HepG2 (cell line): Measurements from ENCODE around the gene CMIP. TPM values are rescaled to one million over a fixed set of nuclear protein-coding genes. Genes with fewer than 3 reads are reported as not detected.
A peak's percentile ranks its signal among the peaks of the same experiment; 100 is the strongest.

Experiments
- KLF16 ChIP-seq, 2 experiments: sonication (generic) in 1 of 2; formaldehyde crosslinking in 1 of 2; IDR thresholded peaks; 2 replicates each; pipeline versions ENCODE4 v1.6.1 to v1.8.0; 2016 to 2023; ENCODE audit warnings: missing genetic modification reagents in 2 of 2, missing compliant biosample characterization in 1 of 2
- KLF6 ChIP-seq: IDR thresholded peaks from 2 replicates; pipeline ENCODE4 v1.8.0; 2016; ENCODE audit warnings: missing biosample characterization, missing genetic modification reagents
- KMT2A ChIP-seq: sonication (generic); formaldehyde crosslinking; IDR thresholded peaks from 2 replicates; pipeline ENCODE4 v1.4.0; 2020; ENCODE audit warnings: missing genetic modification reagents
- NFYC ChIP-seq: IDR thresholded peaks from 2 replicates; pipeline ENCODE4 v1.6.1; 2016; ENCODE audit warnings: missing genetic modification reagents, missing compliant biosample characterization
- SMC3 ChIP-seq: IDR thresholded peaks from 2 replicates; pipeline ENCODE4 v1.6.1; 2011; ENCODE audit warnings: low read length, improper control_type of control experiment
- ZNF12 ChIP-seq: sonication (generic); formaldehyde crosslinking; IDR thresholded peaks from 2 replicates; pipeline ENCODE4 v1.5.0; 2020; ENCODE audit warnings: missing genetic modification reagents
- ZNF547 ChIP-seq: sonication (generic); formaldehyde crosslinking; IDR thresholded peaks from 2 replicates; pipeline ENCODE4 v1.5.1; 2020; ENCODE audit warnings: mild to moderate bottlenecking, missing genetic modification reagents
- ZNF768 ChIP-seq: sonication (generic); formaldehyde crosslinking; IDR thresholded peaks from 2 replicates; pipeline ENCODE4 v1.4.0; 2020; ENCODE audit warnings: missing genetic modification reagents
- polyA plus RNA-seq, 8 experiments: library from polyadenylated mRNA; depleted of rRNA in 3 of 8; stranded (reverse) in 7 of 8; unstranded in 1 of 8; fragments of >200 nt; fragmentation: Illumina TruSeq in 4 of 8; extraction: Trizol in 4 of 8; gene quantifications; 2 replicates each; pipeline versions ENCODE4 v1.2.1 to v1.2.3, GENCODE V29; 2011 to 2016; ENCODE audit warnings: low read depth in 4 of 8, missing spikeins in 1 of 8, mixed read lengths in 1 of 8; ENCODE audit not compliant: insufficient read depth in 1 of 8
- total RNA-seq, 5 experiments: library from RNA; depleted of rRNA; stranded (reverse); fragments of >200 nt; fragmentation: Illumina TruSeq; extraction: Trizol; gene quantifications; 2 replicates each; pipeline ENCODE4 v1.2.3, GENCODE V29; 2016; ENCODE audit warnings: low read depth in 1 of 5
- TF ChIP-seq, protein P1 (sequence below): sonication (generic); formaldehyde crosslinking; IDR thresholded peaks from 2 replicates; pipeline ENCODE4 v1.4.0; 2020; ENCODE audit warnings: missing genetic modification reagents
- TF ChIP-seq, protein P2 (sequence below), 2 experiments: sonication (generic) in 1 of 2; formaldehyde crosslinking in 1 of 2; IDR thresholded peaks; 2 replicates each; pipeline versions ENCODE4 v1.6.1 to v1.9.0; 2014 to 2022; ENCODE audit warnings: antibody characterized with exemption in 1 of 2, borderline replicate concordance in 1 of 2, inconsistent platforms in 1 of 2, low read depth in 1 of 2, missing genetic modification reagents in 1 of 2
- TF ChIP-seq, protein P3 (sequence below): sonication (generic); formaldehyde crosslinking; conservative IDR thresholded peaks from 2 replicates; pipeline ENCODE4 v1.4.0; 2020; ENCODE audit warnings: mild to moderate bottlenecking, missing genetic modification reagents, moderate library complexity
- TF ChIP-seq, protein P4 (sequence below): conservative IDR thresholded peaks from 2 replicates; pipeline ENCODE4 v1.6.1; 2018; ENCODE audit warnings: missing genetic modification reagents
- TF ChIP-seq, protein P5 (sequence below): sonication (generic); formaldehyde crosslinking; IDR thresholded peaks from 2 replicates; pipeline ENCODE4 v1.5.1; 2020; ENCODE audit warnings: missing genetic modification reagents, mild to moderate bottlenecking, borderline replicate concordance

The CMIP gene
- total and polyA plus RNA-seq, 2 of the 13 experiments (the other 11 are each of a cell fraction or from before 2014, with no cell fraction given): 10.9 to 18.1 TPM

DNA sequence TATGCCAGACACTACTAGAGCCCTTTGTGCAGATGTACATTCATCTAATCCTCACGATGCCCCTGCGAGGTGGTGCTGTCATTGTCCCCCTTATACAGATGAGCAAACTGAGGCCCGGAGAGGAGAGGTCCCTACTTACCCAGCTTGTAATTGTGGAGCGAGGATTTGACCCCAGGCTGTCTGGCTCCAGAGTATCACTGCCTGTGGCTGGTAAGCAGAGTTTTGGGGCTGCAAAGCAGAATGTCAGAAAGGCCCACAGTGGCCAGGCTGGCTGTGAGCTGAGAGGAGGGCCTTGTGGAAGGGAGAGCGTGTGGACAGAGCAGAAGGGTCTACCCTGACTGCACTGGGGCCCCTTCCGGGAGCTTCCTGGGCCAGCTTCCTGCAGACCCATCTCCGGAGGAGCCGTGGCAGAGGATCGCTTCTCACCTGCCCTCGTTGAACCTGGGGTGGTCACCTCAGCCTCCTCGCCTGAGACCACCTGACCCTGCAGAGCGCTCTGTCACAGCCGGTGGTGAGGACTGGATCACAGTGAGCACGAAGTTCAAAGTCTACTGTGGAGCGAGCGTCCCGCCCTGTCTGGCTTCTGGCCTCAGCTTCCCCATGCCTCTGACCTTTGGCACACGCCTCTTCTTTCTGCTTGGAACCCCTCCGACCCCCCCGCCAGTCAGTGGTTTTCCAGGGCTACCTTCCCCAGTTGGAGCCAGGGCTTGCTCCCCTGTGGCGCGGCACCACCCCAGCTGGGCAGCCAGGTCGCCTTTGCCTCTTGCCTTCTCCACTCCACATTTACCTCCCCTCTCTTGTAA lies 12.1 kb downstream of the CMIP start (continued):
- TF ChIP-seq, protein P1, sequence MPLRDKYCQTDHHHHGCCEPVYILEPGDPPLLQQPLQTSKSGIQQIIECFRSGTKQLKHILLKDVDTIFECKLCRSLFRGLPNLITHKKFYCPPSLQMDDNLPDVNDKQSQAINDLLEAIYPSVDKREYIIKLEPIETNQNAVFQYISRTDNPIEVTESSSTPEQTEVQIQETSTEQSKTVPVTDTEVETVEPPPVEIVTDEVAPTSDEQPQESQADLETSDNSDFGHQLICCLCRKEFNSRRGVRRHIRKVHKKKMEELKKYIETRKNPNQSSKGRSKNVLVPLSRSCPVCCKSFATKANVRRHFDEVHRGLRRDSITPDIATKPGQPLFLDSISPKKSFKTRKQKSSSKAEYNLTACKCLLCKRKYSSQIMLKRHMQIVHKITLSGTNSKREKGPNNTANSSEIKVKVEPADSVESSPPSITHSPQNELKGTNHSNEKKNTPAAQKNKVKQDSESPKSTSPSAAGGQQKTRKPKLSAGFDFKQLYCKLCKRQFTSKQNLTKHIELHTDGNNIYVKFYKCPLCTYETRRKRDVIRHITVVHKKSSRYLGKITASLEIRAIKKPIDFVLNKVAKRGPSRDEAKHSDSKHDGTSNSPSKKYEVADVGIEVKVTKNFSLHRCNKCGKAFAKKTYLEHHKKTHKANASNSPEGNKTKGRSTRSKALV: no peak
- TF ChIP-seq SMC3 (0 out of 2 replicates have a peak, but pooled peaks have one; percentile 7), KLF16 (CRISPR knock-in tag; IDR thresholded peaks at IDR 0.05) (peak in 1 of 2 experiments; percentile 82; a peak in 2 of 4 replicates), ZNF547 (CRISPR knock-in tag) (0 out of 2 replicates have a peak, but pooled peaks have one; percentile 35), KLF6 (CRISPR knock-in tag) (peak; percentile 59), ZNF768 (no peak; the same call in 1 of the 2 replicates), NFYC (CRISPR knock-in tag) (peak; percentile 33; the same call in 1 of the 2 replicates), KMT2A (CRISPR knock-in tag) (peak; percentile 80), ZNF12 (CRISPR knock-in tag) (no peak)
- TF ChIP-seq, protein P2, sequence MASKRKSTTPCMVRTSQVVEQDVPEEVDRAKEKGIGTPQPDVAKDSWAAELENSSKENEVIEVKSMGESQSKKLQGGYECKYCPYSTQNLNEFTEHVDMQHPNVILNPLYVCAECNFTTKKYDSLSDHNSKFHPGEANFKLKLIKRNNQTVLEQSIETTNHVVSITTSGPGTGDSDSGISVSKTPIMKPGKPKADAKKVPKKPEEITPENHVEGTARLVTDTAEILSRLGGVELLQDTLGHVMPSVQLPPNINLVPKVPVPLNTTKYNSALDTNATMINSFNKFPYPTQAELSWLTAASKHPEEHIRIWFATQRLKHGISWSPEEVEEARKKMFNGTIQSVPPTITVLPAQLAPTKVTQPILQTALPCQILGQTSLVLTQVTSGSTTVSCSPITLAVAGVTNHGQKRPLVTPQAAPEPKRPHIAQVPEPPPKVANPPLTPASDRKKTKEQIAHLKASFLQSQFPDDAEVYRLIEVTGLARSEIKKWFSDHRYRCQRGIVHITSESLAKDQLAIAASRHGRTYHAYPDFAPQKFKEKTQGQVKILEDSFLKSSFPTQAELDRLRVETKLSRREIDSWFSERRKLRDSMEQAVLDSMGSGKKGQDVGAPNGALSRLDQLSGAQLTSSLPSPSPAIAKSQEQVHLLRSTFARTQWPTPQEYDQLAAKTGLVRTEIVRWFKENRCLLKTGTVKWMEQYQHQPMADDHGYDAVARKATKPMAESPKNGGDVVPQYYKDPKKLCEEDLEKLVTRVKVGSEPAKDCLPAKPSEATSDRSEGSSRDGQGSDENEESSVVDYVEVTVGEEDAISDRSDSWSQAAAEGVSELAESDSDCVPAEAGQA (IDR thresholded peaks at IDR 0.05; ENCODE audit: low read depth): no peak; the same call in 1 of the 2 replicates
- TF ChIP-seq, protein P2 (CRISPR knock-in tag; IDR thresholded peaks at IDR 0.05; ENCODE audit: borderline replicate concordance): no peak
- TF ChIP-seq, protein P3, sequence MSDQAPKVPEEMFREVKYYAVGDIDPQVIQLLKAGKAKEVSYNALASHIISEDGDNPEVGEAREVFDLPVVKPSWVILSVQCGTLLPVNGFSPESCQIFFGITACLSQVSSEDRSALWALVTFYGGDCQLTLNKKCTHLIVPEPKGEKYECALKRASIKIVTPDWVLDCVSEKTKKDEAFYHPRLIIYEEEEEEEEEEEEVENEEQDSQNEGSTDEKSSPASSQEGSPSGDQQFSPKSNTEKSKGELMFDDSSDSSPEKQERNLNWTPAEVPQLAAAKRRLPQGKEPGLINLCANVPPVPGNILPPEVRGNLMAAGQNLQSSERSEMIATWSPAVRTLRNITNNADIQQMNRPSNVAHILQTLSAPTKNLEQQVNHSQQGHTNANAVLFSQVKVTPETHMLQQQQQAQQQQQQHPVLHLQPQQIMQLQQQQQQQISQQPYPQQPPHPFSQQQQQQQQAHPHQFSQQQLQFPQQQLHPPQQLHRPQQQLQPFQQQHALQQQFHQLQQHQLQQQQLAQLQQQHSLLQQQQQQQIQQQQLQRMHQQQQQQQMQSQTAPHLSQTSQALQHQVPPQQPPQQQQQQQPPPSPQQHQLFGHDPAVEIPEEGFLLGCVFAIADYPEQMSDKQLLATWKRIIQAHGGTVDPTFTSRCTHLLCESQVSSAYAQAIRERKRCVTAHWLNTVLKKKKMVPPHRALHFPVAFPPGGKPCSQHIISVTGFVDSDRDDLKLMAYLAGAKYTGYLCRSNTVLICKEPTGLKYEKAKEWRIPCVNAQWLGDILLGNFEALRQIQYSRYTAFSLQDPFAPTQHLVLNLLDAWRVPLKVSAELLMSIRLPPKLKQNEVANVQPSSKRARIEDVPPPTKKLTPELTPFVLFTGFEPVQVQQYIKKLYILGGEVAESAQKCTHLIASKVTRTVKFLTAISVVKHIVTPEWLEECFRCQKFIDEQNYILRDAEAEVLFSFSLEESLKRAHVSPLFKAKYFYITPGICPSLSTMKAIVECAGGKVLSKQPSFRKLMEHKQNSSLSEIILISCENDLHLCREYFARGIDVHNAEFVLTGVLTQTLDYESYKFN: peak; percentile 97
- TF ChIP-seq, protein P4, sequence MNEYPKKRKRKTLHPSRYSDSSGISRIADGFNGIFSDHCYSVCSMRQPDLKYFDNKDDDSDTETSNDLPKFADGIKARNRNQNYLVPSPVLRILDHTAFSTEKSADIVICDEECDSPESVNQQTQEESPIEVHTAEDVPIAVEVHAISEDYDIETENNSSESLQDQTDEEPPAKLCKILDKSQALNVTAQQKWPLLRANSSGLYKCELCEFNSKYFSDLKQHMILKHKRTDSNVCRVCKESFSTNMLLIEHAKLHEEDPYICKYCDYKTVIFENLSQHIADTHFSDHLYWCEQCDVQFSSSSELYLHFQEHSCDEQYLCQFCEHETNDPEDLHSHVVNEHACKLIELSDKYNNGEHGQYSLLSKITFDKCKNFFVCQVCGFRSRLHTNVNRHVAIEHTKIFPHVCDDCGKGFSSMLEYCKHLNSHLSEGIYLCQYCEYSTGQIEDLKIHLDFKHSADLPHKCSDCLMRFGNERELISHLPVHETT (CRISPR knock-in tag): peak; percentile 43
- TF ChIP-seq, protein P5, sequence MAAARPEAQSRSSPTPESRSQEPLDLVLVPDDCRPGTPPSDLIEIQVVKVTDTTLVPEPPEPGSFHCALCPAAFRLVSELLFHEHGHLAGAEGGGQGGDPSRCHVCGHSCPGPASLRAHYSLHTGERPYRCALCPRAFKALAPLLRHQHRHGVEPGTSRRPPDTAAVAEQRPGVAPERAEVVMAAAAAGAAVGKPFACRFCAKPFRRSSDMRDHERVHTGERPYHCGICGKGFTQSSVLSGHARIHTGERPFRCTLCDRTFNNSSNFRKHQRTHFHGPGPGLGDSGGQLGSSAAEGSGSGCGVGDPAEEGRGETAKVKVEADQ: 0 out of 2 replicates have a peak, but pooled peaks have one; percentile 52
